NCI-H2107 treated with DMSO at 0.1 percent for 48 hours (cell line): ENCODE measurements around the gene ANKFY1.

Source experiments
- DNase-seq: peaks from one replicate; lab custom pipeline; 2025; ENCODE audit not compliant: unreplicated experiment; lab: John Stamatoyannopoulos, UW

ANKFY1 gene

GRCh38 chr17:4182043-4182442 is 81.7 kb downstream of the ANKFY1 start:
- no peak for DNase-seq

GRCh38 chr17:4180791-4181190 is 83.0 kb downstream of the ANKFY1 start:
- DNase-seq, result no peak

- DNase-seq, result no peak
Measured at GRCh38 chr17:4179071-4179470, 84.7 kb downstream of the ANKFY1 start.

- DNase-seq, result no peak
Measured at GRCh38 chr17:4178651-4179050, 85.1 kb downstream of the ANKFY1 start.

GRCh38 chr17:4177806-4178205 is 86.0 kb downstream of the ANKFY1 start:
- no peak for DNase-seq

GRCh38 chr17:4176808-4177472 is 86.8 kb downstream of the ANKFY1 start:
- no peak for DNase-seq

GRCh38 chr17:4175921-4176807 is 87.6 kb downstream of the ANKFY1 start:
- DNase-seq, result peak; percentile 41

GRCh38 chr17:4174556-4174955 is 89.2 kb downstream of the ANKFY1 start:
- DNase-seq, result no peak

GRCh38 chr17:4173781-4174180 is 90.0 kb downstream of the ANKFY1 start:
- no peak for DNase-seq

GRCh38 chr17:4172356-4172755 is 91.4 kb downstream of the ANKFY1 start:
- no peak for DNase-seq

GRCh38 chr17:4170639-4171280 is 93.0 kb downstream of the ANKFY1 start:
- no peak for DNase-seq

GRCh38 chr17:4167786-4168185 is 96.0 kb downstream of the ANKFY1 start:
- no peak for DNase-seq

GRCh38 chr17:4166419-4166818 is 97.4 kb downstream of the ANKFY1 start:
- DNase-seq, result no peak

GRCh38 chr17:4165301-4166010 is 98.3 kb downstream of the ANKFY1 start:
- no peak for DNase-seq

- DNase-seq, result no peak
Measured at GRCh38 chr17:4163951-4164350, 99.8 kb downstream of the ANKFY1 start.

GRCh38 chr17:4162775-4163466 is 100.9 kb downstream of the ANKFY1 start:
- no peak for DNase-seq

- no peak for DNase-seq
Measured at GRCh38 chr17:4162321-4162720, 101.5 kb downstream of the ANKFY1 start.

- DNase-seq, result no peak
Measured at GRCh38 chr17:4161967-4162305, 101.8 kb downstream of the ANKFY1 start.

GRCh38 chr17:4161192-4161966 is 102.4 kb downstream of the ANKFY1 start:
- peak; percentile 32 for DNase-seq

GRCh38 chr17:4160294-4160859 is 103.4 kb downstream of the ANKFY1 start:
- no peak for DNase-seq
